HepG2 (cell line): ENCODE data around the gene ELL. TPM values are rescaled to one million over a fixed set of nuclear protein-coding genes. Genes with fewer than 3 reads are reported as not detected.

Experiments used
- ARID5B ChIP-seq: IDR thresholded peaks from 2 replicates; pipeline ENCODE4 v1.4.0; 2020; ENCODE audit warnings: mild to moderate bottlenecking, missing genetic modification reagents
- ETV5 ChIP-seq: IDR thresholded peaks from 2 replicates; pipeline ENCODE4 v1.6.1; 2018; ENCODE audit warnings: missing biosample characterization, missing genetic modification reagents, inconsistent platforms, borderline replicate concordance
- LCORL ChIP-seq, 2 experiments: fragments of 450-650 bp in 1 of 2; sonication (generic) in 1 of 2; formaldehyde crosslinking in 1 of 2; IDR thresholded peaks; 2 replicates each; pipeline versions ENCODE4 v1.5.0 to v1.6.1; 2017 to 2020; ENCODE audit warnings: antibody characterized with exemption in 1 of 2, missing genetic modification reagents in 1 of 2
- NR1H2 ChIP-seq: sonication (generic); formaldehyde crosslinking; IDR thresholded peaks from 2 replicates; pipeline ENCODE4 v1.8.1; 2022; ENCODE audit warnings: low read depth, missing genetic modification reagents, borderline replicate concordance
- PCBP1 ChIP-seq: fragments of 200-400 bp; formaldehyde crosslinking; IDR thresholded peaks from 2 replicates; pipeline ENCODE4 v1.6.1; 2017; ENCODE audit warnings: mild to moderate bottlenecking, low read depth, low read length, borderline replicate concordance
- POGK ChIP-seq: sonication (generic); formaldehyde crosslinking; conservative IDR thresholded peaks from 2 replicates; pipeline ENCODE4 v1.8.0; 2022; ENCODE audit warnings: mild to moderate bottlenecking, moderate library complexity, missing genetic modification reagents
- SRSF1 ChIP-seq: fragments of 200-400 bp; formaldehyde crosslinking; optimal IDR thresholded peaks from 2 replicates; pipeline ENCODE3; 2017; ENCODE audit warnings: mild to moderate bottlenecking, low read depth, low read length, moderate library complexity
- TAF1 ChIP-seq: sonication (generic); formaldehyde crosslinking; IDR thresholded peaks from 2 replicates; pipeline ENCODE4 v1.4.0; 2020; ENCODE audit warnings: missing genetic modification reagents
- TBX2 ChIP-seq: sonication (generic); formaldehyde crosslinking; IDR thresholded peaks from 2 replicates; pipeline ENCODE4 v1.5.0; 2020; ENCODE audit warnings: missing genetic modification reagents, mild to moderate bottlenecking, borderline replicate concordance
- TEF ChIP-seq: sonication (generic); formaldehyde crosslinking; IDR thresholded peaks from 2 replicates; pipeline ENCODE4 v1.5.0; 2020; ENCODE audit warnings: missing genetic modification reagents
- TFAP4 ChIP-seq: sonication (generic); IDR thresholded peaks from 2 replicates; pipeline ENCODE4 v1.6.1; 2016; ENCODE audit warnings: low read depth, borderline replicate concordance
- ZFP91 ChIP-seq: sonication (generic); formaldehyde crosslinking; IDR thresholded peaks from 2 replicates; pipeline ENCODE4 v1.9.0; 2022; ENCODE audit warnings: missing genetic modification reagents, mild to moderate bottlenecking, borderline replicate concordance
- ZKSCAN8 ChIP-seq: IDR thresholded peaks from 2 replicates; pipeline ENCODE4 v1.6.1; 2016; ENCODE audit warnings: borderline replicate concordance, missing genetic modification reagents, missing compliant biosample characterization
- ZNF143 ChIP-seq: sonication (generic); formaldehyde crosslinking; IDR thresholded peaks from 2 replicates; pipeline ENCODE4 v1.4.0; 2020; ENCODE audit warnings: missing genetic modification reagents
- ZNF572 ChIP-seq: sonication (generic); formaldehyde crosslinking; IDR thresholded peaks from 2 replicates; pipeline ENCODE4 v1.5.1; 2020; ENCODE audit warnings: mild to moderate bottlenecking, missing genetic modification reagents
- ZNF7 ChIP-seq: IDR thresholded peaks from 2 replicates; pipeline ENCODE4 v1.6.1; 2016; ENCODE audit warnings: missing biosample characterization, missing genetic modification reagents
- ZNF839 ChIP-seq: sonication (generic); formaldehyde crosslinking; IDR thresholded peaks from 2 replicates; pipeline ENCODE4 v1.4.0; 2020; ENCODE audit warnings: missing genetic modification reagents, mild to moderate bottlenecking, borderline replicate concordance
- polyA plus RNA-seq, 8 experiments: library from polyadenylated mRNA; depleted of rRNA in 3 of 8; stranded (reverse) in 7 of 8; unstranded in 1 of 8; fragments of >200 nt; fragmentation: Illumina TruSeq in 4 of 8; extraction: Trizol in 4 of 8; gene quantifications; 2 replicates each; pipeline versions ENCODE4 v1.2.1 to v1.2.3, GENCODE V29; 2011 to 2016; ENCODE audit warnings: low read depth in 4 of 8, missing spikeins in 1 of 8, mixed read lengths in 1 of 8; ENCODE audit not compliant: insufficient read depth in 1 of 8
- total RNA-seq, 5 experiments: library from RNA; depleted of rRNA; stranded (reverse); fragments of >200 nt; fragmentation: Illumina TruSeq; extraction: Trizol; gene quantifications; 2 replicates each; pipeline ENCODE4 v1.2.3, GENCODE V29; 2016; ENCODE audit warnings: low read depth in 1 of 5

ELL gene
- total and polyA plus RNA-seq, 2 of the 13 experiments (the other 11 are each of a cell fraction or from before 2014, with no cell fraction given) = 3.7 to 5.4 TPM

- peak; percentile 57; the same call in 1 of the 2 replicates for TF ChIP-seq ETV5 (CRISPR knock-in tag)
- no peak for TF ChIP-seq POGK (CRISPR knock-in tag)
- no peak; the same call in 1 of the 2 replicates for TF ChIP-seq ZFP91 (CRISPR knock-in tag)
- TF ChIP-seq NR1H2 (CRISPR knock-in tag) = no peak
- 0 out of 2 replicates have a peak, but pooled peaks have one; percentile 42 for TF ChIP-seq ZNF572 (CRISPR knock-in tag)
- TF ChIP-seq TAF1 (CRISPR knock-in tag) = peak; percentile 65; the same call in 1 of the 2 replicates
- TF ChIP-seq ZNF839 (CRISPR knock-in tag) = no peak
- no peak for TF ChIP-seq TEF (CRISPR knock-in tag)
- peak; percentile 54 for TF ChIP-seq ARID5B
- TF ChIP-seq SRSF1 = no peak
- TF ChIP-seq ZNF143 = 0 out of 2 replicates have a peak, but pooled peaks have one; percentile 20
- TF ChIP-seq ZKSCAN8 (CRISPR knock-in tag) = peak; percentile 36; the same call in 1 of the 2 replicates
- TF ChIP-seq PCBP1 = no peak
- TF ChIP-seq TFAP4 = peak; percentile 78; the same call in 1 of the 2 replicates
- TF ChIP-seq TBX2 = peak; percentile 78
- no peak for TF ChIP-seq ZNF7
- TF ChIP-seq LCORL (IDR thresholded peaks at IDR 0.05) = no peak
- 0 out of 2 replicates have a peak, but pooled peaks have one; percentile 24 for TF ChIP-seq LCORL (CRISPR knock-in tag; IDR thresholded peaks at IDR 0.05)
Observed at GRCh38 chr19:18503971-18504885, 17.6 kb downstream of the ELL start (continued).
